GM12892 (cell line): ENCODE data around the gene PAX6.

Experiments
- DNase-seq: peaks from one replicate; pipeline ENCODE4 v3.0.0; 2011; ENCODE audit not compliant: insufficient read length
- FAIRE-seq: peaks from 2 replicates; lab custom pipeline; 2011; peaks lifted over from hg19 to GRCh38; lab: Jason Lieb, UNC
- POLR2A ChIP-seq: IDR thresholded peaks from 2 replicates; pipeline ENCODE4 v1.6.1; 2011; ENCODE audit warnings: low read depth, low read length, control low read depth
- POLR2AphosphoS5 ChIP-seq: IDR thresholded peaks from 2 replicates; pipeline ENCODE4 v1.6.1; 2011; ENCODE audit warnings: low read depth, low read length, control low read depth
- TAF1 ChIP-seq: IDR thresholded peaks from 2 replicates; pipeline ENCODE4 v1.6.1; 2011; ENCODE audit warnings: low read depth, mild to moderate bottlenecking, control low read depth, low read length, borderline replicate concordance

PAX6 gene

DNA sequence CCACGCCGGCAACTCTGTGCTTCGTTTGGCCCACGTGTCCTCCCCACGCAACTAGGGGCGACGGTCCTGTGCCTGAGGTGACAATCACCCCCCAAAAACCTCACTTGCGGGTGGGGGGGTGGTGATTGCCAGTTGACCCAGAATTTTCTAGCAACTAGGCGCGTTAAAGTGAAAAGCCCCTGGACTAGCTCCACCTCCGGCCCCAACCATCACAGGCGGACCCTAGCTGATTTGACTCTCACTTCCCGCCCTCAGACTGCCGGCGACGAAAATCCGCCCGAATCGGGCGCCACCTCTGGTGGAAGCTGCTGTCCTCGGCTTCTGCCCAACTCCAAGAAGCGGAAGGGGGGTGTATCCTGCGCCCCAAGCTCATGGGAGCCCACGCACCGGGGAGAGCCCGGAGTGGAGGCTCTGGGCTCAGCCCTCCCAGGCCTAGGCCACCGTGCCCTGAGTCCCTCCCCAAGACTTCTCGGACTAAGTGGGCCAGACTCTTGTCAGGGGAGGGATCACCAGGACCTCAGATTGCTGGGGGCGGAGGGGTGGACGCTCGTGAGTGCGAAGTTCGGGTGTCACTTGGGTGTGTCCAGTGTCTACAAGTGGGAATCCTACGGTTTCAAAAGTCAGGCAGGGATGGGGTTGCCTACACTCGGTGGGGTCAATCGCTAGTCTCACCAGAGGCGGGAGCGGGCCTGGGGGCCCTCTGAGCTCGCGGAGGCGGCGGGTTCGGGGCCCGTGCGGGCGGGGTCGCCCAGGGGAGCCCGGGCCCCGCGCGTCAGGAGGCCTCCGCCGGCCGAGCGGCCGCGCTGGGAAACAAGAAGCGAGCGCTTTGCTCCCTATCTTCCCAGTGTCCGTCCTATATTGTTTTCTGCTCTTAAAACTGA is 12.3 kb downstream of the PAX6 start:
- FAIRE-seq (no peak), DNase-seq (no peak)
- TF ChIP-seq POLR2AphosphoS5 (no peak), TAF1 (no peak), POLR2A (no peak)

DNA sequence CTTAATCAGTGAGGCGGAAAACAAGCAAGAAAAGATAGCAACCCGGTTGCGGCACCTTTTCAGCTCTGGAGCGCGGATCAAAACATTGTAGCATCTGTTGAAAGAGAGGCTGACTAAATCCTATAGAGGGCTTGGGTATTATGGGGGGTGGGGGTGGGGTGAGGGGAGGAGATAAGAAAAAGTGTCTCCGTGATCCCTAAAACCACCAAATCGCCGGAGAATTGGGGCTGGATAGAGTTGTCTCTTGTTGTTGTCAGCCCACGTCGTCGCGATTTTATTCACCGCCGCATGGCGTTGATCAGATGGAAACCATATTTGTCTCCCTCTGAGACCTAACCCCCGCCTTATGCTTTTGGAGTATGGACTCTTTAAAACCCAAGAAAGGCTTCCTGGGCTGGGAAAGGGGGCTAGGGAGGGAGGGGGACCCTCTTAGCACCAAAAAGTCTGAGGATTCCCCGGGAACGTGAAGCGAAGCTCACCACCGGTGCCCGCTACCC is 13.0 kb downstream of the PAX6 start:
- DNase-seq (no peak), FAIRE-seq (no peak)
- TF ChIP-seq POLR2A (no peak), TAF1 (no peak), POLR2AphosphoS5 (no peak)

DNA sequence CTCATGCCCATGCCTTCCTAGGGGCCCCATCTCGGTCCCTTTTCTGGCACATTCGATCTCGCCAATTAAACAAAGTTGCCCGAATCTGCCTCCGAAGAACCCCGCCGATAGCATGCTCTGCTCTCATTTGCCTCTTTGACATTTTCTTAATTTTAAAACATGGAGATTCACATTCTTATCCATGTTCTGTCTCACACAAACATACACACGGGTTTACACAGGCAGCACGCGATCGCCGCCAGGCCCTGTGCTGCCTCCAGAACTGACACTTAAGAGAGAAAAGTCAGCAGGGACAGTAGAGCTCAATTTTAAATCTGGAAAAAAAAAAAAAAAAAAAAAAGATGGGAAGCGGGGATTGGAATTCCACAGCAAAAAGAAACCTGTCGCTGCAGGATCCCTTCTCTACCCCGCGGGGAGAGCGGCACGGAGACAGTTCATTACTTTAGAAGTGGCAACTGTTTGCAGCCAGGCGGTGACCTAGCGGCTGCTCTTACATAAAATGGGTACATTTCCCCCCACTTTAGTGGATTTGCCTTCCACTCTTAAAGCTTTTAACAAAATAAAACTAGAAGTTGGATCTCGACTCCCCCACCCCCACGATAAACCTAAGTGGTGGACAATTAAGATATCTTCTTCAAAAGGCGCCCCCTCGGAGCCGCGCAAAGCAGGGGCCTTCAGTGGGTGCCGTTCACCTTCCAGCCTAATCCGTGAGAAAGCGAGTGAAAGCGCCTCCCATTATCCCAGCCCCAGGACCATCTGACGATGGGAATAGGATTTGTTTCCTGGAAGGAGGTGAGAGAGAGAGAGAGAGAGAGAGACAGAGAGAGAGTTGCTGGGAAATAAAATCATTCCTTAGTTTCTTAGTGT is 13.7 kb downstream of the PAX6 start:
- FAIRE-seq = no peak
- no peak for DNase-seq
- TF ChIP-seq TAF1 (no peak), POLR2AphosphoS5 (no peak), POLR2A (no peak)

DNA sequence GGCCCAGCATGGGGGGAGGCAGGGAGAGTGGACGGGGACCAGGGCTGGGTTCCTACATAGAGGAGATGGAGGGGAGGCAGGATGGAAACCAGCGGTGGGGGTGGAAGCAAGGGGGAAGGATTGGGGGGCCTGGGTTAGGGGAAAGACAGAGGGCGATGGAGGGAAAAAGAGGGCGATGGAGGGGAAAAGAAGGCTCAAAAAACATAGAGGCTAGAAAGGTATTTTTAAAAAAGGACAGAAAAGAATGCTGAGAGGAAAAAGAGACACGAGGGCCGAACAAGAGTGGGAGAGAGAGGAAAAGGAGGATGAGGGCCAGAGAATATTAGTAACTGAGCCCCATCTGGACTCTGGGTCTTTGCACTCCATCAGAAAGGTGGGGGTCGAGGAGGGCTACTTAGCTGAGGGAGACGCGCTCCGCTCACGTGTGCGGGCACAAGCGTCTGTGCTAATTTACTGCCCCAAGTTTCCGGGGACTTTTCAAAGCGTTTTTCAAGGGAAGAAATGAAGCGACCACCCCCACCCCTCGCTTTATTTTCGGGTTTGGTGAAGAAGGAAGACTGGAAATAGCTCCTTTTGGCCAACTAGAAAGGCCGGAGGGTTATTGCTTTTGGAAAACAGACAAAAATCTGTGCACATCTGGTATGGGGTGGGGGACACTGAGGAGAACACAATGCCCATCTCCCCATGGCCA is 14.5 kb downstream of the PAX6 start:
- no peak for TF ChIP-seq TAF1
- TF ChIP-seq POLR2AphosphoS5 = no peak
- TF ChIP-seq POLR2A = no peak
- no peak for DNase-seq
- FAIRE-seq = no peak

DNA sequence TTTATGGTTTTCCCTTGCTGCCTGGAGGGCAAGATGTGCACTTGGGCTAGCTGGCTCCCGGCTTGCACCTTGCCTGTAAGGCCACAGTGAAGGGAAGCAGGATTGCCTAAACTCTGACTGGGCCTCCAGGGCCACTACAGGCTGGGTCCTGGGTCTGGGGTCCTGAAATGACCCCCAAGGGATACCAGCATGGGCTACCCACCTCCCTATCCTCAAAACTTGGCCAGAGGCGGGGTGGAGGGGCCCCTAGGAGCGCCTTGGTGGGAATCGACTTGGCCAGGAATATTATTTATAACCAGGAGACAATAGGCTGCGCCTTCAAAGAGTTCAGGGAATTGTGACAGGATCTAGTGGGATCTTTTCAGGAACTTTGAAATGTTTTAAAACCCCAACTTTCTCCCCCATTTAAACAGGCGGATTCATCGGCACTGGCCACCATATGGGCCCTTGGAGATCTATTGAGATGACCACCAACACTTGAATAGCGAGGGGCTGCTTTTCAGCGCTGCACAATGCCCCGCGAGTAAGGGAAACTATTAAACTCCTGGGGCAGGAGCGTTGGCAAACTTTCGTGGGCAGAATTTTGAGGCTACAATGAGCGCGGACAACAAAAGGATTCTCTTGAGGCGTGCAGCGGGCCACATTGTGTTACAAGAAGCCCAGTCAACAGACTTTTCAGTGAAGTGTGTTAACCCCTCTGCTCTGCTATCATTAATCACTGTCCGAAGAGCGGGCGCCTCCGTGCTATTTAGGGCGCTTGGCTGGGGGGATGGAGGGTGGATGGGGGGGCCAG is 15.2 kb downstream of the PAX6 start:
- DNase-seq (no peak), FAIRE-seq (no peak)
- TF ChIP-seq POLR2AphosphoS5 (no peak), TAF1 (no peak), POLR2A (no peak)

DNA sequence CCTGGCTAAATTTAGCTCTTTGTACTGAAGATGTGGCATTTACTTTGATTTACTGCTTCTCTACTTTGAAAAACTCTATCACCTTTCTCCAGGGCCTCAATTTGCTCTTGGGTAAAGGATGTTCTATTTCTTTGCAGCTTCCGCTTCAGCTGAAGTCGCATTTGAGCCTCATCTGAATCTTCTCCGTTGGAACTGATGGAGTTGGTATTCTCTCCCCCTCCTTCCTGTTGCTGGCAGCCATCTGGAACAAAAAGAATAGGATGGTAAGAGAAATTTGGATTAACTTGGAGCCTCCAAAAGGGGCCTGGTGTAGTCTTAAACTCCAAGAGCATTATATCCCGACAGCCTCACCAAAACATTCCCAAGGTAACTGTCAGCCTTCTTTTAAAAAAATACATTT is 16.6 kb downstream of the PAX6 start:
- DNase-seq (no peak), FAIRE-seq (no peak)
- TF ChIP-seq POLR2A (no peak), TAF1 (no peak), POLR2AphosphoS5 (no peak)

DNA sequence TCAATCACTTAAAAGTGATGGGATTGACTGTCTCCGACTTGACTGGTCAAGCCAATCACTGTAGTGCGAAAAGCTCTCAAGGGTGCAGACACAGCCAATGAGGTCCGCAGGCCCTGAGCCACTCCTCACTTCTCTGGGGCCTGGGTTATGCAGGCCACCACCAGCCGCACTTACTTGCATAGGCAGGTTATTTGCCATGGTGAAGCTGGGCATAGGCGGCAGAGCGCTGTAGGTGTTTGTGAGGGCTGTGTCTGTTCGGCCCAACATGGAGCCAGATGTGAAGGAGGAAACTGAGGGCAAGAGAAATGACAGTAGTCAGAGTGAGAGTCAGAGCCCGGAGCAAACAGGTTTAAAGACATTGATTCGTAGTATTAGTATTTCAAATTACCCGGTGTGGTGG is 17.9 kb downstream of the PAX6 start:
- DNase-seq (no peak), FAIRE-seq (no peak)
- TF ChIP-seq TAF1 (no peak), POLR2AphosphoS5 (no peak), POLR2A (no peak)

DNA sequence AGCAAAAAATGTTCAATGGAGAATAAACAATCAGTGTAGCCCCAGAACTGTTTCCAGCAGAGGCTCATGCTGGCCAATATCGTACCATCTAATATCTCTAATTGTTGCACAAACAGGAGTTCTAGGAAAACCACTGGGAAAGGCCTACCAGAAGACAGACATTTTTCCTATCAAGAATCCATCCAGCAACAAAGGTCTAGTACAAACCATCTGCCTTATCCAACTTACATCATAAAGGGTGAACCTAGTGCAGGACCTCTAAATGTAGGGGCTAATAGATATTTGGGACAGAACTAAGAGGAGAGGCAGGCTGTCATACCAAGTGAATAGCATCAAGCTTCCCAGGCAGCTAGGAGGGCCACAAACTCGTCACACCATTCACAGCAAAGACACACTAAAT is 18.7 kb downstream of the PAX6 start:
- no peak for FAIRE-seq
- TF ChIP-seq POLR2AphosphoS5 (no peak), POLR2A (no peak), TAF1 (no peak)
- no peak for DNase-seq

DNA sequence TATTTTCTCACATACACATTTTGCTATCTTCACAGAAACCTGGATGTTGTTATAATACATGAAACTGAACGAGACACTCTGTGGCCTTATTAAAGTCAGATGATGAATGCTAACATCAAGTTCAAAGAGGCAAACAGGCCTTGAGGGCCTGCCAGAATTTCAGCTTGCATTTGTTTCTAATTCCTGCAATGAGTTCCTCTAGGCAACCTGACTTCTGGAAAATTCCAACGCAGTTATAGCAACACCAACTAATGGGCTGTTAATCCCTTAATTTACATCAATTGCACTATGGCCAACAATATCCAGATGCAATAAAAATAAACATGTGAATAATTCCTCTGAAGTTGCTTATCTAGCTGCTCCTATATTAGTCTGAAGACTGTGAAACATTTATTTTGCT is 19.1 kb downstream of the PAX6 start:
- DNase-seq = no peak
- no peak for FAIRE-seq
- TF ChIP-seq POLR2AphosphoS5 (no peak), TAF1 (no peak), POLR2A (no peak)

DNA sequence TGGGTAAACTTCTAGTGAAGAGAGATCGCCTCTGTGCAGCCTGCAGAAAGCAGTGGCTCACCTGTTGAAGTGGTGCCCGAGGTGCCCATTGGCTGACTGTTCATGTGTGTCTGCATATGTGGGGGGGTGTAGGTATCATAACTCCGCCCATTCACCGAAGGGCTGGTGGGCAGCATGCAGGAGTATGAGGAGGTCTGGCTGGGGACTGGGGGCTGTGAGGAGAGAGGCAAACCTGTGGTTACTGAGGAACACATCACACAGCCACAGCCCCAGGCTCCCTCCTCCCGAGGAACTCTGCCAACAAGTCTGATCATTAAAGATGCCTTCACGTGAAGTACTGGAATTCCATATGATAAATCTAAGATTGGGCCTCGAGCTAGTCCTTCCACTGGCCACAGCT is 20.5 kb downstream of the PAX6 start:
- TF ChIP-seq TAF1 (no peak), POLR2AphosphoS5 (no peak), POLR2A (no peak)
- DNase-seq = no peak
- FAIRE-seq = no peak
